HG02870 (cell line): ENCODE results near the gene DHX30.
"Not testable (repeated sequence)": the region's sequence is repeated elsewhere in the genome, so short reads cannot be mapped to it uniquely, and the experiment has no call there.

Experiments used
- ATAC-seq: cut with Tn5 transposase; IDR thresholded peaks from one replicate; pipeline ENCODE4 v1.9.1; 2021; ENCODE audit warnings: mild to moderate bottlenecking, moderate library complexity; ENCODE audit not compliant: unreplicated experiment

The DHX30 gene

GRCh38 chr3:47802734-47803479, at the start of gene DHX30:
Gene DHX30 (plus strand): TSS chr3:47803138. CDS start chr3:47810684, 7,546 bp downstream.
- peak; percentile 84 for ATAC-seq

DNA sequence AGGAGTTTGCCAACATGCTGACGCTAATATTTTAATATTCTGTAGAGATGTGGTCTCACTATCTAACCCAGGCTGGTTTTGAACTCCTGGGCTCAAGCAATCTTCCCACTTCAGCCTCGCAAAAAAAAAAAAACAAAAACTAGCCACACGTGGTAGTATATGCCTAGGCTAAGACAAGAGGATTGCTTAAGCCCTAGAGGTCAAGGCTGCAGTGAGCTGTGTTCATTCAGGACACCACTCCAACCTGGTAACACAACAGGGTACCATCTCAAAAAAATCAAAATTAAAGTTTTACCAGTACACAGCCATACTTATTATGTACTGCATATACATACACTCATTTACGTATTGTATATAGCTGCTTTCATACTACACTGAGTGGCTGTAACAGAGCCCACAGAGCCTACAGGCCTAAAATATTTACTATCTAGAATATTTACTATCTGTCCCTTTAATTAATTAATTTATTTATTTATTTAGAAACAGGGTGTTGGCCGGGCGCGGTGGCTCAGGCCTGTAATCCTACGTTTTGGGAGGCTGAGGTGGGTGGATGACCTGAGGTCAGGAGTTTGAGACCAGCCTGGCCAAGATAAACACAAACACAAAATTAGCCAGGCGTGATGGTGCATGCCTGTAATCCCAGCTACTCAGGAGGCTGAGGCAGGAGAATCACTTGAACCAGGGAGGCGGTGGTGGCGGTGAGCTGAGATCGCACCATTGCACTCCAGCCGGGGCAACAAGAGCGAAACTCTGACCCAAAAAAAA, 44.5 kb upstream of the DHX30 start:
- no peak for ATAC-seq

GRCh38 chr3:47760207-47760606, 42.7 kb upstream of the DHX30 start:
- ATAC-seq: not testable (repeated sequence)

- ATAC-seq: no peak
Observed at GRCh38 chr3:47761046-47761445, 41.9 kb upstream of the DHX30 start.

DNA sequence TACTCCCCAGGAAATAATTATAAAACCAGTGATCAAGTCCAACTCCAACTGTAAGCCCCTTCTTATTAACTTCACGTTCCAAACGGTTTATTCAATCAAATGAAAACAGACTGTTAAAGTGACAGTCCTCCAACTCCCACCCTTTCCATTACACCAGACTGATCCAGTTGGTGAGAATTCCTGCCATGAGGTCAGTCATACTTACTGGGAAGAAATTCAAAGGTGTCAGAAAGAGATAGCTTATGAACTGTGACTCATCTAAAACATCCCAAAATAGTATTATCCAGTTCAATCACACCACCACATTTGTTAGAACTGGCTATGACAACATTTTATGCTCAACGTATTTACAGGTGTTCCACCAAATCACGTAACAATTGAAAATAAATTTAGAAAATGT, 40.7 kb upstream of the DHX30 start:
- no peak for ATAC-seq

DNA sequence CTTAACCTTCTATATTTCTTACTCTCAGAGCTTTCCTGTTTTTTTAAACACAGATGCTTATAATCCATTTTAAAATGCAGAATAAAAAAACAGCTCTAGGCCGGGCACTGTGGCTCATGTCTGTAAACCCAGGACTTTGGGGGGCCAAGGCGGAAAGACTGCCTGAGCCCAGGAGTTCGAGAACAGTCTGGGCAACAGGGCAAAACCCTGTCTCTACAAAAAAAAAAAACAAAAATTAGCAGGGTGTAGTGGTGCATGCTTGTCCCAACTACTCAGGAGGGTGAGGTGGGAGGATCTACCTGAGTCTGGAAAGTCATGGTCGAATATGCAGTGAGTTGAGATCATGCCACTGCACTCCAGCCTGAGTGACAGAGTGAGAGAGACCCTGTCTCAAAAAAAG, 36.8 kb upstream of the DHX30 start:
- no peak for ATAC-seq

DNA sequence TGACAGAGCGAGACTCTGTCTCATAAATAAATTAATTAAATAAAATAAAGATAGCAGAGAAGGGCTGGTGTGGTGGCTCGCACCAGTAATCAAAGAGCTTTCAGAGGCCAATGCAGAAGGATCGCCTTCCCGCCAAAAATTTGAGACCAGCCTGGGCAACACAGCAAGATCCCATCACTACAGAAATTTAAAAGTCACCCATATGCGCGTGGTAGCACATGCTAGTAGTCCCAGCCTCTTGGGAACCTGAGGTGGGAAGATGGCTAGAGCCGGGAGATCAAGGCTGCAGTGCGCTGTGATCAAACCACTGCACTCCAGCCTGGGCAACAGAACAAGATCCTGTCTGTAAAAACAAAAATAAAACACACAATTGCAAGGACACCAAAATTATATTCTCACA, 30.9 kb upstream of the DHX30 start:
- ATAC-seq: no peak

DNA sequence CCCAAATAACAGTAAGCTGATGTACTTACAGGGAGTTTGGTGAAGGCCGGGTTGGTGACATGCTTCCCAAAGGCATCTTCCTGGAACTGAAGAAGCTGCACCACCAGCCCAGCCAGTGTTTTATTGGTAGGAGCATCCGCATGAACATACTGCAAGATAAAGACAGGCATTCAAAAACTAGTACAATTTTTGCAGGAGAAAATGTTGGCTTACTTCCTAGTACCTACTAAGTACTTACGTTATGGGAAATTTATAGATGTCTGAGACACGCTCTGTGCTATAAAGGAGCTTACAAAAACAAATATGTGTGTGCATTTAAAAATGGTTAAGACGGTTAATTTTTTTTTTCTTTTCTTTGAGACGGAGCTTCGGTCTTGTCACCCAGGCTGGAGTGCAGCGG, 30.1 kb upstream of the DHX30 start:
- ATAC-seq: no peak

- no peak for ATAC-seq
Observed at GRCh38 chr3:47778746-47779145, 24.2 kb upstream of the DHX30 start.

GRCh38 chr3:47780741-47781684, 21.9 kb upstream of the DHX30 start:
- no peak for ATAC-seq

DNA sequence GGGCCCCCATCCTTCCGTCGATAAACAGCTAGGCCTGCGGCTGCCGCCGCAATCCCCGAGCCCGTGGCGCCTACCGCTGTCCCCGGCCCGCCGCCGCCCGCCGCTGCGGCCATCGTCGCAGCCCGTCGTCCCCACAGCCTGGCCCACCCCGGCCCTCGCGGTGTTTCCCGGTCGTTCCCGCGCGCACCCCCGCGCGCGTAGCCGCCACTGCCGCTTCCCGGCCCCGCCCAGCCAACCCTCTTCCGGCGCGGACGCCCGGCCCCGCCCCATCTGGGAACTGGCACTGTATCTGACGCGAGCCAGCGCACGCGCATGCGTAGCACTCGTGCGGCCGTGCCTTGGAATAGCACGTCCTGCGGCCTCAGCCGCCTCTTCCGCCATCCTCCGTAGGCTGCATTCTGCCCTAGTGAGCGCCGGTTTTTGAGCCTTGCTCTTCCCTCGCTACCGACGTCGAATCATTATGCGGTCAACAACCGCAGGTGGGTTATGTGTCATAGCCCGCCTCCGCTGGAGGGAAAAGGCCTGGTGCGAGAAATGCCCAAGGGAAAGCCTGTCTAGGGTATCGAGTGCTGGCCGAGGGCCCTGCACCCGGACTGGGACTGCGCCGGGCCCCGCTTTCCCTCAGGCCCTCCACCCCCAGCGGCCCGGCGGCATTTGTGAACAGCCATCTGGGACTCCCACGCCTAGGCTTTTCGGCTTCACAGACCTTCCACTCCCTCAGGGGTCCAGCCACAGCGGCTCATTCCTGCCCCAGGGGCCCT, 21.1 kb upstream of the DHX30 start, which contains the start of gene SMARCC1:
Gene SMARCC1 (minus strand): TSS at position 209 of the 761 bp plus-strand sequence. CDS start 96 bp downstream, at position 113.
- ATAC-seq: peak; percentile 81

- ATAC-seq: no peak
Observed at GRCh38 chr3:47782446-47783308, 20.3 kb upstream of the DHX30 start.

DNA sequence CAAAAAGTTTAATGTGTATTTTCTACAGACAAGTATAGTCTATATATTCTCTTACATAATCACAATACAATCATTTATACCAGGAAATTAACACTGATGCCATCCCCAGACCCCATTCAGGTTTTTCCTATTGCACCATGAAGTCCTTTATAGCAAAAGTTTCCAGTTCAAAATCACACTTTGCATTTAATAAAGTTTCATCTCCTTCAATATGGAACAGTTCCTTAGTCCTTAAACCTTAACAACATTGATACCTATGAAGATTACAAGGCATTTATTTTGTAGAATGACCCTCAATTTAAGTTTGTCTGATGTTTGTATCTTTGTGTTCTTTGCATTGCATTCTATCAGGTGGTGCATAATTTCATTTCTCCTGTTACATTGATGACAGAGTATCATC, 19.3 kb upstream of the DHX30 start:
- ATAC-seq: no peak

- no peak for ATAC-seq
Observed at GRCh38 chr3:47791193-47791855, 11.6 kb upstream of the DHX30 start.

GRCh38 chr3:47792699-47793098, 10.2 kb upstream of the DHX30 start:
- no peak for ATAC-seq

- ATAC-seq: no peak
Observed at GRCh38 chr3:47794544-47794943, 8.4 kb upstream of the DHX30 start.

- ATAC-seq: no peak
Observed at GRCh38 chr3:47799733-47800132, 3.2 kb upstream of the DHX30 start.

DNA sequence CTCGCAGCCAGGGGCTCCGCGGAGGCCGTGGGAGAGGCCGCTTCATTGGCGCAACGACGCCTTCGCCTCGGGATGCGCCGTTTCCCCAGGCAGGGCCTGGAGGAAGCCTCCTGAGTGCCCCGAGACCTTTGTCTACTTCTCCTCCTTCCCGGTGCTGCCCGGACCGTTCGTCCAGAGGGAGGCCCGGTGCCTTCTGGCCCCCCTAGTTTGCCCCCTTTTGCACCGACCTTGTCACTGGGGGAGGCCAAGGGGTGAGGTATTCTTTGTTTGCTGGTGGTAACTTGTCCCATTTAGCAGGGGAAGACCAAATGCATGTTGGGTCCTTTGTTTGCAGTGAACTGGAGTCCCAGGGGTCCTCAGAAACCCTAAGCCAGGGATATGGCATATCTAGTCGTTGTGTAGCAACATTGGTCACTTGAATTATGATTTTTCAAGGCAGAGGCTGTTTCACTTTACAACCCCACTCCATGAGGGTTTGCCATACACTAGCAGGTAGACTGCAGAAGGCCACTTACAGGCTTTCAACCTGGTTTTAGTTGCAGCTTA, 615 bp downstream of the DHX30 start:
- no peak for ATAC-seq

DNA sequence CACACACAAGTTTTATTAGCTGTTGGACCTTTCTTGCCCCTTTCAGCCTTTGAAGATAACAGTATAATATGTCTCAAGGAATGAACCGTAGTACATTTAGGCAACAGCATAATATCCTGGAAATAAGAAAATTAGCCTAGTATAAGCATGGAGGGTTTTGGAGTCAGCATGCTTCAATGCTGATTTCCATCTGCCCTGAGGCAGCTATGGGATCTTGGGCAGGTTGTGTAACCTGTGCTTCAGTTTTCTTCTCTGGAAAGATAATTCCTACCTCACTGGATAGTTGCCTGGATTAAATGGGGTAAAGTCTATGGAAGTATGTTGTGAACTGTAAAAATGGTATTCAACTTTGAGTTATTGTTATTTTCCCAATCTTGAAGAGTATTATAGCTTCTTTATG, 1.6 kb downstream of the DHX30 start:
- no peak for ATAC-seq
